Measurements from ENCODE around the gene SLC38A3.

GRCh38 chr3:50193286-50193685 lies 11.8 kb upstream of the SLC38A3 start:
- no peak for TF ChIP-seq SUZ12 (IDR thresholded peaks at IDR 0.05; ENCODE audit: extremely low read depth, insufficient read depth, insufficient read length)
- no peak for TF ChIP-seq ZNF274 (IDR thresholded peaks at IDR 0.05; ENCODE audit: low read depth, low read length)

Data from NT2/D1 (cell line).